Smooth muscle cell (in vitro differentiated cells): ENCODE measurements around the gene PI3. TPM values are rescaled to one million over a fixed set of nuclear protein-coding genes. Genes with fewer than 3 reads are reported as not detected.

Experiments
- DNase-seq: peaks from one replicate; lab custom pipeline; 2025; ENCODE audit not compliant: unreplicated experiment; lab: John Stamatoyannopoulos, UW
- H2AFZ ChIP-seq: fragments of 200-600 bp; sonication (generic); 2 replicates; pipeline ENCODE4 v1.6.0; 2016; ENCODE audit warnings: antibody characterized with exemption, low read depth, mild to moderate bottlenecking
- H3F3A ChIP-seq: fragments of 200-600 bp; sonication (generic); 2 replicates; pipeline ENCODE4 v1.6.0; 2017; ENCODE audit warnings: antibody characterized with exemption, low read depth
- H3K27ac ChIP-seq: fragments of 200-600 bp; sonication (generic); 2 replicates; pipeline ENCODE4 v1.5.1; 2016; ENCODE audit warnings: low read depth, mild to moderate bottlenecking
- H3K27me3 ChIP-seq: fragments of 200-600 bp; sonication (generic); 2 replicates; pipeline ENCODE4 v1.6.1; 2016; ENCODE audit warnings: low read depth, mild to moderate bottlenecking
- H3K36me3 ChIP-seq: fragments of 200-600 bp; sonication (generic); 2 replicates; pipeline ENCODE4 v1.5.1; 2016; ENCODE audit warnings: low read depth
- H3K4me1 ChIP-seq: fragments of 200-600 bp; sonication (generic); 2 replicates; pipeline ENCODE4 v1.5.1; 2016; ENCODE audit warnings: low read depth
- H3K4me2 ChIP-seq: fragments of 200-600 bp; sonication (generic); 2 replicates; pipeline ENCODE4 v1.6.0; 2016; ENCODE audit warnings: mild to moderate bottlenecking
- H3K4me3 ChIP-seq: fragments of 200-600 bp; sonication (generic); 2 replicates; pipeline ENCODE4 v1.5.1; 2016; ENCODE audit warnings: mild to moderate bottlenecking
- H3K79me2 ChIP-seq: fragments of 200-600 bp; sonication (generic); 2 replicates; pipeline ENCODE4 v1.6.0; 2016; ENCODE audit warnings: low read depth, mild to moderate bottlenecking
- H3K9ac ChIP-seq: fragments of 200-600 bp; sonication (generic); 2 replicates; pipeline ENCODE4 v1.6.0; 2016; ENCODE audit warnings: low read depth
- H3K9me3 ChIP-seq: fragments of 200-600 bp; sonication (generic); replicated peaks from 2 replicates; pipeline ENCODE4 v1.5.1; 2016; ENCODE audit warnings: low read depth
- H4K20me1 ChIP-seq: fragments of 200-600 bp; sonication (generic); 2 replicates; pipeline ENCODE4 v1.6.0; 2016; ENCODE audit warnings: low read depth
- WGBS: methylation state at CpG from one replicate; pipeline ENCODE4 v1.1.7; 2016; ENCODE audit warnings: low lambda C conversion rate; 5-methylcytosine and 5-hydroxymethylcytosine counted together
- polyA plus RNA-seq: library from polyadenylated mRNA; unstranded; fragments of >200 nt; fragmentation: Nextera tagmentation; extraction: Ambion mirVana; gene quantifications from 2 replicates; pipeline ENCODE4 v1.2.1, GENCODE V29; 2016
- total RNA-seq: library from RNA; depleted of rRNA; stranded (reverse); fragments of >200 nt; gene quantifications from 2 replicates; pipeline ENCODE4 v1.2.3, GENCODE V29; 2014
- TF ChIP-seq, protein P1 (sequence below): fragments of 200-600 bp; sonication (generic); IDR thresholded peaks from 2 replicates; pipeline ENCODE4 v1.5.1; 2017; ENCODE audit warnings: borderline replicate concordance, mild to moderate bottlenecking, antibody characterized with exemption; ENCODE audit not compliant: insufficient read depth, poor library complexity, severe bottlenecking

The PI3 gene
- total and polyA plus RNA-seq, 2 experiments from 2014 or later: not detected

DNA sequence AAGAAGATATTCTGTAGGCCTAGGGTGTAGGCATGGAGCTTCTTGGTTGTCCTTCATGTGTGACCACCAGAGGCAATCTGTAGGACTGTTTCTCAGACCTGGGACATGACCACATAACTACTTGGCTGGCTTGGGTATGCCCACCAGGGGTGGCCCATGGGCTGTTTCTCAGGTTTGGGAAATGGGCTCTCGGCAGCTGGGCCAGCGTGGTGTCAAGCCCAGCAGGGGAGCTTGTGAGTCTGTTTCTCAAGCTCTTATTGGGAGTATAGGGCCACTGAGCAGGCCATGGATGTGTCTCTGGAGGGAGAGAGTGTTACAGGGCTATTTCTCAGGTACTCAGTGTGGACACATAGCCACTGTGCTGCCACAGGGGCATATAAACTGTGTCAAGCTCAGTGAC, 43.9 kb downstream of the PI3 start:
- Histone ChIP-seq H3K9me3 (no peaks in the 10 kb centered on the region), H3K4me1 (no peaks in the 10 kb centered on the region), H4K20me1 (no peaks in the 10 kb centered on the region), H3K4me3 (no peak overlapping the region), H3K27me3 (peaks cover 25% of the 10 kb centered on the region), H3K4me2 (no peak overlapping the region), H3K36me3 (no peaks in the 10 kb centered on the region), H2AFZ (no peak overlapping the region), H3K9ac (no peak overlapping the region), H3K79me2 (no peaks in the 10 kb centered on the region), H3F3A (no peaks in the 10 kb centered on the region), H3K27ac (no peak overlapping the region)
- DNase-seq: no peak
- WGBS: 90% methylated on average over 2 of the region's 2 CpGs
- TF ChIP-seq, protein P1, sequence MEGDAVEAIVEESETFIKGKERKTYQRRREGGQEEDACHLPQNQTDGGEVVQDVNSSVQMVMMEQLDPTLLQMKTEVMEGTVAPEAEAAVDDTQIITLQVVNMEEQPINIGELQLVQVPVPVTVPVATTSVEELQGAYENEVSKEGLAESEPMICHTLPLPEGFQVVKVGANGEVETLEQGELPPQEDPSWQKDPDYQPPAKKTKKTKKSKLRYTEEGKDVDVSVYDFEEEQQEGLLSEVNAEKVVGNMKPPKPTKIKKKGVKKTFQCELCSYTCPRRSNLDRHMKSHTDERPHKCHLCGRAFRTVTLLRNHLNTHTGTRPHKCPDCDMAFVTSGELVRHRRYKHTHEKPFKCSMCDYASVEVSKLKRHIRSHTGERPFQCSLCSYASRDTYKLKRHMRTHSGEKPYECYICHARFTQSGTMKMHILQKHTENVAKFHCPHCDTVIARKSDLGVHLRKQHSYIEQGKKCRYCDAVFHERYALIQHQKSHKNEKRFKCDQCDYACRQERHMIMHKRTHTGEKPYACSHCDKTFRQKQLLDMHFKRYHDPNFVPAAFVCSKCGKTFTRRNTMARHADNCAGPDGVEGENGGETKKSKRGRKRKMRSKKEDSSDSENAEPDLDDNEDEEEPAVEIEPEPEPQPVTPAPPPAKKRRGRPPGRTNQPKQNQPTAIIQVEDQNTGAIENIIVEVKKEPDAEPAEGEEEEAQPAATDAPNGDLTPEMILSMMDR: no peak

DNA sequence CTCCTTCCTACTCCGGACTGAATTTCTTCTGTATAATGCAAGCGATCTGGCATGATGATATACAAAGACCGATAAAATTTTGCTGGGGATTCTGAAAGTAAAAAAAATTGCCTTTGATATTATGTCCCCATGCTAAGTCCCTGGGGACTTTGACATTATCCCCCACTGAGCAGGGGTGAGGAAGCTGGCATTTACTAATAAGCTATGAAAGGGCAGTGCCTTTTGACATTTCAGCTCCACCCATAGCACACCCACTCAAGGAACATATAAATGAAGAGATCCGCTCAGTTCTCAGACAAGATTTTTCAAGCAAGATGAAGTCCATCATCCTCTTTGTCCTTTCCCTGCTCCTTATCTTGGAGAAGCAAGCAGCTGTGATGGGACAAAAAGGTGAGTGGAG, 46.4 kb downstream of the PI3 start, which contains the start of gene SEMG2:
TSS of gene SEMG2 (plus strand) at position 298 of the 400 bp plus-strand sequence. CDS start at position 315, 17 bp downstream.
- no peak for DNase-seq
- Histone ChIP-seq H3K9ac (no peak within 1 kb of the TSS), H3K4me3 (no peak within 1 kb of the TSS), H3K79me2 (no peaks in the 10 kb centered on the region), H3K4me2 (no peak within 1 kb of the TSS), H3K4me1 (no peaks in the 10 kb centered on the region), H4K20me1 (no peaks in the 10 kb centered on the region), H3K9me3 (no peaks in the 10 kb centered on the region), H3K27ac (no peak within 1 kb of the TSS), H2AFZ (no peak within 1 kb of the TSS), H3K27me3 (peaks cover 50% of the 10 kb centered on the region), H3F3A (no peaks in the 10 kb centered on the region), H3K36me3 (no peaks in the 10 kb centered on the region)
- WGBS: 89% methylated on average over 4 of the region's 4 CpGs
- TF ChIP-seq, protein P1: no peak

DNA sequence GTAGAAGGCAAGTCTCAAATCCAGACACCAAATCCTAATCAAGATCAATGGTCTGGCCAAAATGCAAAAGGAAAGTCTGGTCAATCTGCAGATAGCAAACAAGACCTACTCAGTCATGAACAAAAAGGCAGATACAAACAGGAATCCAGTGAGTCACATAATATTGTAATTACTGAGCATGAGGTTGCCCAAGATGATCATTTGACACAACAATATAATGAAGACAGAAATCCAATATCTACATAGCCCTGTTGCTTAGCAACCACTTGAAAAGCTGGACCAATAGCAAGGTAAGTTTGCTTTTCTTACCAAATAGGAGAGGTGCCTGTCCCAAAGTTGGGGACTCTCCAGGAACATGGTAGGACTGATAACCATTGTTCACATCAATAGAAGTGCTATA, 48.4 kb downstream of the PI3 start:
- H3K27me3 ChIP-seq: peaks cover 70% of the 10 kb centered on the region
- no peaks in the 10 kb centered on the region for H3K79me2 ChIP-seq
- H3K4me1 ChIP-seq: no peaks in the 10 kb centered on the region
- H3K36me3 ChIP-seq: no peaks in the 10 kb centered on the region
- H3F3A ChIP-seq: no peaks in the 10 kb centered on the region
- TF ChIP-seq, protein P1: no peak
- H3K9ac ChIP-seq: no peak overlapping the region
- no peak overlapping the region for H2AFZ ChIP-seq
- DNase-seq: no peak
- no peaks in the 10 kb centered on the region for H3K9me3 ChIP-seq
- H4K20me1 ChIP-seq: no peaks in the 10 kb centered on the region
- H3K4me3 ChIP-seq: no peak overlapping the region
- no peak overlapping the region for H3K4me2 ChIP-seq
- no peak overlapping the region for H3K27ac ChIP-seq

Other genes starting within 250 kb of the PI3 start
- 24.4 and 34.9 TPM in 2 replicates for gene TOMM34, start 214.5 kb upstream of the PI3 start, total RNA-seq
- 27.2 and 50.0 TPM in 2 replicates for gene TOMM34, start 214.5 kb upstream of the PI3 start, polyA plus RNA-seq
- gene STK4, start 208.4 kb upstream of the PI3 start, total RNA-seq: 24.2 and 33.5 TPM in 2 replicates
- 16.8 and 24.8 TPM in 2 replicates for gene STK4, start 208.4 kb upstream of the PI3 start, polyA plus RNA-seq
- 0.49 and 1.4 TPM in 2 replicates for gene KCNS1, start 73.8 kb upstream of the PI3 start, total RNA-seq
- 0.35 and 1.8 TPM in 2 replicates for gene KCNS1, start 73.8 kb upstream of the PI3 start, polyA plus RNA-seq
- gene WFDC5, start 59.7 kb upstream of the PI3 start, total RNA-seq: not detected in 2 replicates
- gene WFDC5, start 59.7 kb upstream of the PI3 start, polyA plus RNA-seq: not detected in 2 replicates
- not detected in 2 replicates for gene WFDC12, start 50.4 kb upstream of the PI3 start, total RNA-seq
- gene WFDC12, start 50.4 kb upstream of the PI3 start, polyA plus RNA-seq: not detected in 2 replicates
- not detected in 2 replicates for gene SEMG1, start 32.1 kb downstream of the PI3 start, total RNA-seq
- gene SEMG1, start 32.1 kb downstream of the PI3 start, polyA plus RNA-seq: not detected in 2 replicates
- gene SEMG2, start 46.5 kb downstream of the PI3 start, total RNA-seq: not detected in 2 replicates
- gene SEMG2, start 46.5 kb downstream of the PI3 start, polyA plus RNA-seq: not detected in 2 replicates
- 0.63 and 1.1 TPM in 2 replicates for gene SLPI, start 79.7 kb downstream of the PI3 start, total RNA-seq
- gene SLPI, start 79.7 kb downstream of the PI3 start, polyA plus RNA-seq: 3.1 and 5.2 TPM in 2 replicates
- not detected in 2 replicates for gene RBPJL, start 131.9 kb downstream of the PI3 start, total RNA-seq
- not detected in 2 replicates for gene RBPJL, start 131.9 kb downstream of the PI3 start, polyA plus RNA-seq
- gene MATN4, start 133.4 kb downstream of the PI3 start, total RNA-seq: not detected in 2 replicates
- not detected in 2 replicates for gene MATN4, start 133.4 kb downstream of the PI3 start, polyA plus RNA-seq
- 70.7 and 78.1 TPM in 2 replicates for gene SDC4, start 173.5 kb downstream of the PI3 start, total RNA-seq
- 45.0 and 122 TPM in 2 replicates for gene SDC4, start 173.5 kb downstream of the PI3 start, polyA plus RNA-seq
- 14.5 and 15.2 TPM in 2 replicates for gene SYS1, start 188.3 kb downstream of the PI3 start, total RNA-seq
- 17.0 and 24.7 TPM in 2 replicates for gene SYS1, start 188.3 kb downstream of the PI3 start, polyA plus RNA-seq
- not detected in 2 replicates for gene TP53TG5, start 203.4 kb downstream of the PI3 start, total RNA-seq
- gene TP53TG5, start 203.4 kb downstream of the PI3 start, polyA plus RNA-seq: 0.06 TPM in 1 of 2 replicates, not detected in the other
- 5.9 and 6.4 TPM in 2 replicates for gene DBNDD2, start 233.4 kb downstream of the PI3 start, total RNA-seq
- 2.9 and 11.0 TPM in 2 replicates for gene DBNDD2, start 233.4 kb downstream of the PI3 start, polyA plus RNA-seq
- gene PIGT, start 241.2 kb downstream of the PI3 start, total RNA-seq: 90.7 and 99.5 TPM in 2 replicates
- 169 and 206 TPM in 2 replicates for gene PIGT, start 241.2 kb downstream of the PI3 start, polyA plus RNA-seq